Activated B cell treated with CpG ODN at 0.5 μM for 24 hours (primary cell): ENCODE data around the gene UPF2. TPM values are rescaled to one million over a fixed set of nuclear protein-coding genes. Genes with fewer than 3 reads are reported as not detected.

Experiments
- ATAC-seq: fragments of 200-7000 bp; cut with Tn5 transposase; one replicate; pipeline ENCODE4 v1.10.0; 2021; ENCODE audit warnings: low read depth, mild to moderate bottlenecking, moderate library complexity
- CTCF ChIA-PET: fragments of 350-600 bp; sonication (Branson Sonifier 250); formaldehyde crosslinking; loops from one replicate; lab custom pipeline; 2021; ENCODE audit warnings: antibody characterized with exemption; lab: Charles Lee
- POLR2A ChIA-PET: fragments of 350-600 bp; sonication (Branson Sonifier 250); formaldehyde crosslinking; loops from one replicate; lab custom pipeline; 2021; ENCODE audit warnings: antibody characterized with exemption; lab: Charles Lee
- DNase-seq: peaks from one replicate; pipeline ENCODE4 v3.0.0; 2022
- H3K27ac Mint-ChIP-seq: one replicate; pipeline ENCODE4 v1.8.0; 2020; ENCODE audit warnings: mixed read lengths
- H3K27me3 Mint-ChIP-seq: one replicate; pipeline ENCODE4 v1.8.0; 2021; ENCODE audit warnings: mixed read lengths
- H3K36me3 Mint-ChIP-seq: one replicate; pipeline ENCODE4 v1.8.0; 2021; ENCODE audit warnings: low read depth, mixed read lengths
- H3K4me1 Mint-ChIP-seq: one replicate; pipeline ENCODE4 v1.8.0; 2021; ENCODE audit warnings: mixed read lengths
- H3K4me3 Mint-ChIP-seq: one replicate; pipeline ENCODE4 v1.8.0; 2020; ENCODE audit warnings: mild to moderate bottlenecking, mixed read lengths
- H3K9me3 Mint-ChIP-seq: one replicate; pipeline ENCODE4 v1.8.0; 2020; ENCODE audit warnings: mixed read lengths
- intact Hi-C: fragments of 100-400 bp; cut with micrococcal nuclease; formaldehyde crosslinking; loops from one replicate; pipeline ENCODE4 v1.15.1; 2024
- total RNA-seq: library from RNA; stranded (reverse); gene quantifications from 2 replicates; pipeline ENCODE4 v1.2.3, GENCODE V29; 2022
- TF ChIP-seq, protein P1 (sequence below): fragments of 200-600 bp; IDR thresholded peaks from one replicate; pipeline ENCODE4 v1.8.0; 2022; ENCODE audit warnings: antibody characterized with exemption, mild to moderate bottlenecking

The UPF2 gene
- total RNA-seq, 1 donor from 2014 or later = 58.0 TPM

DNA sequence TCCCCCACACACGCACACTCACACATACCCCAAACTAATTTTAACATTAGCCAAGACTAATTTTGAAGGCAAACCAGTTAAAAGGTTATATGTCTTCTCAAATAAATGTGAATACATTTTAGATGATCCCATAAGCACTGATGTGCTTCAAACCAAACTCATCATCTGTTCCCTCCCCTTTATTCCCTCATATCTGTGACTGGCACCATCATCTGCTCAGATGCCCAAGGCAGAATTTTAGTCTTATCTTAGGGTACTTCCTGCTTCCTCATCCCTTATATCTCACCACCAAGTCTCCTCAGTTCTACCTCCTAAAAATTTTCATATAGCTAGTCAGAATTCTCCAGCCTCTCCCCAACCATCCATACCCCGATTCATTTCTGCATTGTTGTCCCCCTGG lies 80.4 kb downstream of the UPF2 start:
- H3K36me3 Mint-ChIP-seq = peaks cover 84% of the 10 kb centered on the region
- peak overlapping the region; percentile 5 for H3K27ac Mint-ChIP-seq
- ChIA-PET POLR2A (no interaction called here), CTCF (interaction anchor here (2.2 kb wide), 1 partner anchor 25 kb away, joined by 7 read pairs; no protein-coding TSS in a partner anchor)
- TF ChIP-seq, protein P1, sequence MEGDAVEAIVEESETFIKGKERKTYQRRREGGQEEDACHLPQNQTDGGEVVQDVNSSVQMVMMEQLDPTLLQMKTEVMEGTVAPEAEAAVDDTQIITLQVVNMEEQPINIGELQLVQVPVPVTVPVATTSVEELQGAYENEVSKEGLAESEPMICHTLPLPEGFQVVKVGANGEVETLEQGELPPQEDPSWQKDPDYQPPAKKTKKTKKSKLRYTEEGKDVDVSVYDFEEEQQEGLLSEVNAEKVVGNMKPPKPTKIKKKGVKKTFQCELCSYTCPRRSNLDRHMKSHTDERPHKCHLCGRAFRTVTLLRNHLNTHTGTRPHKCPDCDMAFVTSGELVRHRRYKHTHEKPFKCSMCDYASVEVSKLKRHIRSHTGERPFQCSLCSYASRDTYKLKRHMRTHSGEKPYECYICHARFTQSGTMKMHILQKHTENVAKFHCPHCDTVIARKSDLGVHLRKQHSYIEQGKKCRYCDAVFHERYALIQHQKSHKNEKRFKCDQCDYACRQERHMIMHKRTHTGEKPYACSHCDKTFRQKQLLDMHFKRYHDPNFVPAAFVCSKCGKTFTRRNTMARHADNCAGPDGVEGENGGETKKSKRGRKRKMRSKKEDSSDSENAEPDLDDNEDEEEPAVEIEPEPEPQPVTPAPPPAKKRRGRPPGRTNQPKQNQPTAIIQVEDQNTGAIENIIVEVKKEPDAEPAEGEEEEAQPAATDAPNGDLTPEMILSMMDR = no peak
- ATAC-seq (no peak), DNase-seq (no peak)
- H3K9me3 Mint-ChIP-seq = no peaks in the 10 kb centered on the region
- H3K4me1 Mint-ChIP-seq = no peaks in the 10 kb centered on the region
- H3K4me3 Mint-ChIP-seq = no peak overlapping the region
- intact Hi-C loops = no loop called here
- H3K27me3 Mint-ChIP-seq = no peaks in the 10 kb centered on the region

DNA sequence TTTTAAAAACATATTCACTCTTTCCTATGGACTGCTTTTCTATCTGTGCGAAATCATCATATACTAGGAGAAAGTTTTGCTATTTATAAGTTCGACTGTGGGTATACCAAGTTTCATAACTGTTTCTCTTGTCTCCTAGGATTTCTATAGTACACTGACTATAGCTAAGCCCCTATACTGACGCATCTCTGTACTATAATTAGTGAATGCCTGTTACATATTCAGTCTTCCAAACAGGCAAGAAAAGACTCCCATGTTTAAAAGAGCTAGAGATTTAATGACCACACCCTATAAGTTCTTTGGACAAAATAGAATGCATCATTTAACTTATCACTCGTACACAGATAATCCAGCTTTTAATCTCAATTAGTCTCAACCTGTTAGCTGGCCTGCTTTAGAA lies 80.8 kb downstream of the UPF2 start:
- Mint-ChIP-seq H3K36me3 (peaks cover 84% of the 10 kb centered on the region), H3K27me3 (no peaks in the 10 kb centered on the region), H3K27ac (no peak overlapping the region), H3K9me3 (no peaks in the 10 kb centered on the region), H3K4me1 (no peaks in the 10 kb centered on the region), H3K4me3 (no peak overlapping the region)
- TF ChIP-seq, protein P1 = no peak
- intact Hi-C loops = no loop called here
- no peak for DNase-seq
- POLR2A ChIA-PET = no interaction called here
- ATAC-seq = no peak
- CTCF ChIA-PET = no interaction called here

DNA sequence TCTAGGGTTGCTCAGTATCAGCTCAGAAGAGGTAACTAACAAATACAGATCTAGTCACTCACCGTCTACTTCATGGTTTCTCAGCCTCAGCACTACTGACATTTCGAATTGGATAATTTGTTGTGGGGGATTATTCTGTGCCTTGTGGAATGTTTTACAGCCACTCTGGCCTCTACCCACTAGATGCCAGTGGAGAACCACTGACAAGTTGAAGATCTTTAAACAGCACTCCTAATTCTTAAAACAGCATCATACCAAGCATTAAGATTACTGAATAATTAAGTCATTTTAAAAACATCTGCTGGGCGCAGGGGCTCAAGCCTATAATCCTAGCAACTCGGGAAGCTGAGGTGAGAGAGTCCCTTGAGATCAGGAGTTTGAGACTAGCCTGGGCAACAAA lies 82.6 kb downstream of the UPF2 start:
- TF ChIP-seq, protein P1 = no peak
- intact Hi-C loops = no loop called here
- POLR2A ChIA-PET = no interaction called here
- DNase-seq (no peak), ATAC-seq (no peak)
- Mint-ChIP-seq H3K4me3 (no peak overlapping the region), H3K27me3 (no peaks in the 10 kb centered on the region), H3K36me3 (peaks cover 89% of the 10 kb centered on the region), H3K27ac (peak overlapping the region; percentile 19), H3K4me1 (no peaks in the 10 kb centered on the region), H3K9me3 (no peaks in the 10 kb centered on the region)
- CTCF ChIA-PET = no interaction called here

DNA sequence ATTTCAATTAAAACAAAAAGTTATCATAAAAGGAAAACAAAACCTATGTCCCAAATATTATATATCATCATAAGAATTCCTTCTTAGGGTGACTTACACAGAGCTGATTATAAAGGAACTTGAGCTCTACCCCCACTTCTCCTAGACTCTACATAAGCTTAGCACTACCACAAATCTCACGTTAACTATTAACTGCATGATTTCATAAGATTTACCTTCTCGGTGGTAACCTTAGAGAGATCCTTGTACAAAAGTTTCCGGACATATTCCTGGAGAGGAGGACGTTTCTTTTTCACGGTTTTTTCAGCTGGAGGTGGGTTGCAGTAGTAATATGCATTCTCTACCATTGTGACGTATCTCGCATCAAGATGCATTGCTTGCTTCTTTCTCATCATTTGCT lies 83.7 kb downstream of the UPF2 start:
- no peak for ATAC-seq
- TF ChIP-seq, protein P1 = no peak
- H3K27ac Mint-ChIP-seq = no peak overlapping the region
- DNase-seq = no peak
- no peaks in the 10 kb centered on the region for H3K9me3 Mint-ChIP-seq
- no peaks in the 10 kb centered on the region for H3K27me3 Mint-ChIP-seq
- H3K4me1 Mint-ChIP-seq = no peaks in the 10 kb centered on the region
- no peak overlapping the region for H3K4me3 Mint-ChIP-seq
- CTCF ChIA-PET = no interaction called here
- intact Hi-C loops = no loop called here
- POLR2A ChIA-PET = no interaction called here
- H3K36me3 Mint-ChIP-seq = peaks cover 85% of the 10 kb centered on the region

DNA sequence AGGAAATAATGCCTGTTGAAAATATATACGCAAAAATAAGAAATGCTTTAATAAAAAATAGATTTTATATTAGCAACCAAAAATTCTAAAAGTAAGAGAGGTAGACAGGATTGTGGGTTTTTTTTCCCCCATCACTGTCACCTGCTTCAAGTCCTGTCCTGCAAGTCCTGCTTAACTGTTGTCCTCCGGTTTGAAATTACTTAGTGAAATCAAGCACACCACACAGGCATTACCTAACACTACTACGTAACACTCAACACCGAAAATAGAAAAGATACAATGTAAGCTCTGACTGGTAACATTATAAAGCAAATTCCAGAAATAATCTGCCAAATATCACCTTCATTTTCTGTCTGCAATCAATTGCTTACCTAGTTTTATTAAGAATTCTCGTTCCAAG lies 90.9 kb downstream of the UPF2 start:
- intact Hi-C loops = no loop called here
- no peak for DNase-seq
- CTCF ChIA-PET = no interaction called here
- POLR2A ChIA-PET = no interaction called here
- Mint-ChIP-seq H3K27ac (no peak overlapping the region), H3K4me1 (peaks cover 15% of the 10 kb centered on the region), H3K4me3 (no peak overlapping the region), H3K9me3 (peaks cover 3% of the 10 kb centered on the region), H3K27me3 (no peaks in the 10 kb centered on the region), H3K36me3 (peaks cover 68% of the 10 kb centered on the region)
- TF ChIP-seq, protein P1 = no peak
- ATAC-seq = no peak
